HEK293 (cell line): Measurements from ENCODE around the gene JUND.

Source experiments
- HOXA7 ChIP-seq: sonication (generic); formaldehyde crosslinking; IDR thresholded peaks from 2 replicates; pipeline ENCODE4 v1.8.1; 2022; ENCODE audit warnings: missing genetic modification reagents, borderline replicate concordance
- KLF9 ChIP-seq: fragments of 450-650 bp; formaldehyde crosslinking; IDR thresholded peaks from 2 replicates; pipeline ENCODE4 v1.5.1; 2016; ENCODE audit warnings: missing biosample characterization, missing genetic modification characterization, low read depth
- ZNF366 ChIP-seq: fragments of 450-650 bp; formaldehyde crosslinking; conservative IDR thresholded peaks from 2 replicates; pipeline ENCODE4 v1.5.1; 2016; ENCODE audit warnings: missing biosample characterization, missing genetic modification characterization
- ZNF404 ChIP-seq: fragments of 450-650 bp; formaldehyde crosslinking; IDR thresholded peaks from 2 replicates; pipeline ENCODE4 v1.5.1; 2017; ENCODE audit warnings: missing biosample characterization, missing genetic modification characterization
- ZNF677 ChIP-seq: fragments of 450-650 bp; IDR thresholded peaks from 2 replicates; pipeline ENCODE4 v1.5.0; 2018; ENCODE audit warnings: missing biosample characterization, mild to moderate bottlenecking, missing genetic modification characterization, moderate library complexity
- TF ChIP-seq, protein P1 (sequence below): fragments of 450-650 bp; formaldehyde crosslinking; IDR thresholded peaks from 2 replicates; pipeline ENCODE4 v1.5.1; 2016; ENCODE audit warnings: missing biosample characterization, missing genetic modification characterization
- TF ChIP-seq, protein P2 (sequence below): fragments of 450-650 bp; formaldehyde crosslinking; IDR thresholded peaks from 2 replicates; pipeline ENCODE4 v1.5.1; 2016; ENCODE audit warnings: missing biosample characterization, missing genetic modification characterization
- TF ChIP-seq, protein P3 (sequence below): fragments of 450-650 bp; formaldehyde crosslinking; IDR thresholded peaks from 2 replicates; pipeline ENCODE4 v1.5.1; 2016; ENCODE audit warnings: missing biosample characterization, missing genetic modification characterization
- TF ChIP-seq, protein P4 (sequence below): fragments of 450-650 bp; formaldehyde crosslinking; IDR thresholded peaks from 2 replicates; pipeline ENCODE4 v1.5.1; 2016; ENCODE audit warnings: missing biosample characterization, missing genetic modification characterization, low read depth

DNA sequence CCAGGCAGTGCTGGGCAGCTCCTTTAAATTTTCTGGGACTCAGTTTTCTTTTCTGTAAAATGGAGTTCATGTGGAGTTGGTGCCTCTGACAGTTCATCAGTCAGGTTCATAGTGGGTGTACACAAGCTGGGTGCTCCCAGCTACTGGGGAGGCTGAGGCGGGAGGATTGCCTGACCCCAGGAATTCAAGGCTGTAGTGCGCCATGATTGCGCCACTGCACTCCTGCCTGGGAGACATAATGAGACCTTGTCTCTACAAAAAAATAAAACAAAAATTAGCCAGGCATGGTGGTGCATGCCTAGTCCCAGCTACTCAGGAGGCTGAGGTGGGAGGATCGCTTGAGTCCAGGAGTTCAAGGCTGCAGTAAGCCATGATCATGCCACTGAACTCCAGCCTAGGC is 28.3 kb downstream of the JUND start:
- TF ChIP-seq, protein P1, sequence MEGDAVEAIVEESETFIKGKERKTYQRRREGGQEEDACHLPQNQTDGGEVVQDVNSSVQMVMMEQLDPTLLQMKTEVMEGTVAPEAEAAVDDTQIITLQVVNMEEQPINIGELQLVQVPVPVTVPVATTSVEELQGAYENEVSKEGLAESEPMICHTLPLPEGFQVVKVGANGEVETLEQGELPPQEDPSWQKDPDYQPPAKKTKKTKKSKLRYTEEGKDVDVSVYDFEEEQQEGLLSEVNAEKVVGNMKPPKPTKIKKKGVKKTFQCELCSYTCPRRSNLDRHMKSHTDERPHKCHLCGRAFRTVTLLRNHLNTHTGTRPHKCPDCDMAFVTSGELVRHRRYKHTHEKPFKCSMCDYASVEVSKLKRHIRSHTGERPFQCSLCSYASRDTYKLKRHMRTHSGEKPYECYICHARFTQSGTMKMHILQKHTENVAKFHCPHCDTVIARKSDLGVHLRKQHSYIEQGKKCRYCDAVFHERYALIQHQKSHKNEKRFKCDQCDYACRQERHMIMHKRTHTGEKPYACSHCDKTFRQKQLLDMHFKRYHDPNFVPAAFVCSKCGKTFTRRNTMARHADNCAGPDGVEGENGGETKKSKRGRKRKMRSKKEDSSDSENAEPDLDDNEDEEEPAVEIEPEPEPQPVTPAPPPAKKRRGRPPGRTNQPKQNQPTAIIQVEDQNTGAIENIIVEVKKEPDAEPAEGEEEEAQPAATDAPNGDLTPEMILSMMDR (tag by site-specific recombination) = no peak
- TF ChIP-seq, protein P2, sequence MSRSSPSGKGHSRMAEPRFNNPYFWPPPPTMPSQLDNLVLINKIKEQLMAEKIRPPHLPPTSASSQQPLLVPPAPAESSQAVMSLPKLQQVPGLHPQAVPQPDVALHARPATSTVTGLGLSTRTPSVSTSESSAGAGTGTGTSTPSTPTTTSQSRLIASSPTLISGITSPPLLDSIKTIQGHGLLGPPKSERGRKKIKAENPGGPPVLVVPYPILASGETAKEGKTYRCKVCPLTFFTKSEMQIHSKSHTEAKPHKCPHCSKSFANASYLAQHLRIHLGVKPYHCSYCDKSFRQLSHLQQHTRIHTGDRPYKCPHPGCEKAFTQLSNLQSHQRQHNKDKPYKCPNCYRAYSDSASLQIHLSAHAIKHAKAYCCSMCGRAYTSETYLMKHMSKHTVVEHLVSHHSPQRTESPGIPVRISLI = no peak
- TF ChIP-seq ZNF404 (tag by site-specific recombination) (no peak), ZNF677 (tag by site-specific recombination) (no peak), HOXA7 (CRISPR knock-in tag) (no peak), ZNF366 (no peak), KLF9 (no peak)
- TF ChIP-seq, protein P3, sequence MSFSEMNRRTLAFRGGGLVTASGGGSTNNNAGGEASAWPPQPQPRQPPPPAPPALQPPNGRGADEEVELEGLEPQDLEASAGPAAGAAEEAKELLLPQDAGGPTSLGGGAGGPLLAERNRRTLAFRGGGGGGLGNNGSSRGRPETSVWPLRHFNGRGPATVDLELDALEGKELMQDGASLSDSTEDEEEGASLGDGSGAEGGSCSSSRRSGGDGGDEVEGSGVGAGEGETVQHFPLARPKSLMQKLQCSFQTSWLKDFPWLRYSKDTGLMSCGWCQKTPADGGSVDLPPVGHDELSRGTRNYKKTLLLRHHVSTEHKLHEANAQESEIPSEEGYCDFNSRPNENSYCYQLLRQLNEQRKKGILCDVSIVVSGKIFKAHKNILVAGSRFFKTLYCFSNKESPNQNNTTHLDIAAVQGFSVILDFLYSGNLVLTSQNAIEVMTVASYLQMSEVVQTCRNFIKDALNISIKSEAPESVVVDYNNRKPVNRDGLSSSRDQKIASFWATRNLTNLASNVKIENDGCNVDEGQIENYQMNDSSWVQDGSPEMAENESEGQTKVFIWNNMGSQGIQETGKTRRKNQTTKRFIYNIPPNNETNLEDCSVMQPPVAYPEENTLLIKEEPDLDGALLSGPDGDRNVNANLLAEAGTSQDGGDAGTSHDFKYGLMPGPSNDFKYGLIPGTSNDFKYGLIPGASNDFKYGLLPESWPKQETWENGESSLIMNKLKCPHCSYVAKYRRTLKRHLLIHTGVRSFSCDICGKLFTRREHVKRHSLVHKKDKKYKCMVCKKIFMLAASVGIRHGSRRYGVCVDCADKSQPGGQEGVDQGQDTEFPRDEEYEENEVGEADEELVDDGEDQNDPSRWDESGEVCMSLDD (tag by site-specific recombination) = no peak
- TF ChIP-seq, protein P4, sequence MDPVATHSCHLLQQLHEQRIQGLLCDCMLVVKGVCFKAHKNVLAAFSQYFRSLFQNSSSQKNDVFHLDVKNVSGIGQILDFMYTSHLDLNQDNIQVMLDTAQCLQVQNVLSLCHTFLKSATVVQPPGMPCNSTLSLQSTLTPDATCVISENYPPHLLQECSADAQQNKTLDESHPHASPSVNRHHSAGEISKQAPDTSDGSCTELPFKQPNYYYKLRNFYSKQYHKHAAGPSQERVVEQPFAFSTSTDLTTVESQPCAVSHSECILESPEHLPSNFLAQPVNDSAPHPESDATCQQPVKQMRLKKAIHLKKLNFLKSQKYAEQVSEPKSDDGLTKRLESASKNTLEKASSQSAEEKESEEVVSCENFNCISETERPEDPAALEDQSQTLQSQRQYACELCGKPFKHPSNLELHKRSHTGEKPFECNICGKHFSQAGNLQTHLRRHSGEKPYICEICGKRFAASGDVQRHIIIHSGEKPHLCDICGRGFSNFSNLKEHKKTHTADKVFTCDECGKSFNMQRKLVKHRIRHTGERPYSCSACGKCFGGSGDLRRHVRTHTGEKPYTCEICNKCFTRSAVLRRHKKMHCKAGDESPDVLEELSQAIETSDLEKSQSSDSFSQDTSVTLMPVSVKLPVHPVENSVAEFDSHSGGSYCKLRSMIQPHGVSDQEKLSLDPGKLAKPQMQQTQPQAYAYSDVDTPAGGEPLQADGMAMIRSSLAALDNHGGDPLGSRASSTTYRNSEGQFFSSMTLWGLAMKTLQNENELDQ (tag by site-specific recombination) = no peak
